ENCODE results near the gene ANP32D. TPM values are rescaled to one million over a fixed set of nuclear protein-coding genes. Genes with fewer than 3 reads are reported as not detected.
"Not testable (repeated sequence)": the region's sequence is repeated elsewhere in the genome, so short reads cannot be mapped to it uniquely, and the experiment has no call there.

Gene ANP32D
- total RNA-seq, 1 donor from 2014 or later = not detected

- intact Hi-C loops (cut with micrococcal nuclease) = not testable (repeated sequence)
These were observed 27.9 kb downstream of the ANP32D start for GRCh38 chr12:48500281-48500680.

- intact Hi-C loops (cut with micrococcal nuclease) = not testable (repeated sequence)
These were observed 34.5 kb downstream of the ANP32D start for GRCh38 chr12:48506836-48507235.

- intact Hi-C loops (cut with micrococcal nuclease) = no loop called here
These were observed 36.6 kb downstream of the ANP32D start for GRCh38 chr12:48508987-48509386.

GRCh38 chr12:48510111-48510510 lies 37.8 kb downstream of the ANP32D start:
- intact Hi-C loops (cut with micrococcal nuclease) = no loop called here

GRCh38 chr12:48512855-48513254 lies 40.5 kb downstream of the ANP32D start:
- intact Hi-C loops (cut with micrococcal nuclease) = no loop called here

GRCh38 chr12:48514728-48515127 lies 42.4 kb downstream of the ANP32D start:
- intact Hi-C loops (cut with micrococcal nuclease) = no loop called here

- intact Hi-C loops (cut with micrococcal nuclease) = not testable (repeated sequence)
These were observed 48.0 kb downstream of the ANP32D start for GRCh38 chr12:48520381-48520780.

Other genes starting within 250 kb of the ANP32D start
- 23.9 and 26.2 TPM in 2 replicates for gene ZNF641, start 121.6 kb upstream of the ANP32D start, total RNA-seq
- not detected in 2 replicates for gene C12orf54, start 9.9 kb downstream of the ANP32D start, total RNA-seq
- not detected in 2 replicates for gene OR8S1, start 53.1 kb downstream of the ANP32D start, total RNA-seq
- not detected in 2 replicates for gene LALBA, start 97.5 kb downstream of the ANP32D start, total RNA-seq
- 46.1 and 48.9 TPM in 2 replicates for gene KANSL2, start 209.7 kb downstream of the ANP32D start, total RNA-seq
- 49.1 and 59.0 TPM in 2 replicates for gene CCNT1, start 244.1 kb downstream of the ANP32D start, total RNA-seq